Activated T-helper 2 cell treated with anti-CD3 and anti-CD28 coated beads, Interferon-gamma antibody, Interleukin-2, Interleukin-4, amounts not matched to agents 10 μg/mL and 5 μg/mL and 100 μg/mL, durations not matched to agents 14 hours and 24 hours and 36 hours (primary cell): Measurements from ENCODE around the gene JAK1. TPM values are rescaled to one million over a fixed set of nuclear protein-coding genes. Genes with fewer than 3 reads are reported as not detected.

Experiments used
- DNase-seq: peaks from one replicate; pipeline ENCODE4 v3.0.0; 2021; ENCODE audit warnings: low spot score
- H3K27ac Mint-ChIP-seq: one replicate; pipeline ENCODE4 v1.8.0; 2021; ENCODE audit warnings: mixed read lengths
- H3K27me3 Mint-ChIP-seq: one replicate; pipeline ENCODE4 v1.8.0; 2021; ENCODE audit warnings: low read depth, mixed read lengths
- H3K36me3 Mint-ChIP-seq: one replicate; pipeline ENCODE4 v1.8.0; 2021; ENCODE audit warnings: low read depth, mixed read lengths
- H3K4me1 Mint-ChIP-seq: one replicate; pipeline ENCODE4 v1.8.0; 2021; ENCODE audit warnings: low read depth, mixed read lengths
- H3K4me3 Mint-ChIP-seq: one replicate; pipeline ENCODE4 v1.8.0; 2021; ENCODE audit warnings: low read depth, mild to moderate bottlenecking, moderate library complexity, mixed read lengths
- H3K9me3 Mint-ChIP-seq: one replicate; pipeline ENCODE4 v1.8.0; 2021; ENCODE audit warnings: mixed read lengths
- intact Hi-C: fragments of 100-400 bp; cut with micrococcal nuclease; formaldehyde crosslinking; loops from one replicate; pipeline ENCODE4 v1.15.1; 2023
- total RNA-seq: library from RNA; stranded (reverse); gene quantifications from 2 replicates; pipeline ENCODE4 v1.2.3, GENCODE V29; 2022

The JAK1 gene
- total RNA-seq, 1 donor from 2014 or later, result 99.9 TPM

DNA sequence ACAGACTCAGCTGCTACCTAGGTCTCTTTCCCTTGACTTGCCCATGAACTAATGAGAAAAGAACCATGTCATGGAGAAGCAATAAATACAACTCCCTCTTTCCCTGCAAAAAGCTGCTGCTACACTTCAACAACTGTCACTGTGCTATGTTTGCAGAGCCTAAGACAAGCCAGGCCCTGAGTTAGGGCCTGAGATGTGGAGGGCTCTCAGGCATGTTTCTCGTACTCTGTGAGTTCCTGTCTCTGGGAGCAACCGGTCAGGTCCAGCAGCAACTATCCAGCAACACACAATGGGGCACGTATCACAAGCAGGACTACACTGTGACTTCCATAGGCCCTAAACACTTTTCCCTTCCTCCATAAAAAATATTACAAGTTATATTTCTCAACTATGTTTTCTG, 91.7 kb downstream of the JAK1 start:
- H3K36me3 Mint-ChIP-seq, result peaks cover 75% of the 10 kb centered on the region
- H3K9me3 Mint-ChIP-seq, result no peaks in the 10 kb centered on the region
- no peak overlapping the region for H3K27ac Mint-ChIP-seq
- DNase-seq, result no peak
- intact Hi-C loops, result loop anchor here (5.0 kb wide), 2 partner anchors 48 to 93 kb away; partner anchors contain the start of gene JAK1
- H3K27me3 Mint-ChIP-seq, result no peaks in the 10 kb centered on the region
- H3K4me3 Mint-ChIP-seq, result no peak overlapping the region
- peaks cover 28% of the 10 kb centered on the region for H3K4me1 Mint-ChIP-seq

- H3K4me1 Mint-ChIP-seq, result peaks cover 24% of the 10 kb centered on the region
- no peaks in the 10 kb centered on the region for H3K9me3 Mint-ChIP-seq
- no peak overlapping the region for H3K27ac Mint-ChIP-seq
- H3K27me3 Mint-ChIP-seq, result no peaks in the 10 kb centered on the region
- no peak for DNase-seq
- intact Hi-C loops, result no loop called here
- no peak overlapping the region for H3K4me3 Mint-ChIP-seq
- peaks cover 79% of the 10 kb centered on the region for H3K36me3 Mint-ChIP-seq
Observed at GRCh38 chr1:64873576-64873975, 92.8 kb downstream of the JAK1 start.

GRCh38 chr1:64872067-64872466, 94.3 kb downstream of the JAK1 start:
- intact Hi-C loops, result no loop called here
- DNase-seq, result no peak
- Mint-ChIP-seq H3K9me3 (no peaks in the 10 kb centered on the region), H3K27me3 (no peaks in the 10 kb centered on the region), H3K4me1 (peaks cover 12% of the 10 kb centered on the region), H3K36me3 (peaks cover 70% of the 10 kb centered on the region), H3K4me3 (no peak overlapping the region), H3K27ac (peak overlapping the region; percentile 1)

GRCh38 chr1:64871256-64871655, 95.1 kb downstream of the JAK1 start:
- Mint-ChIP-seq H3K27ac (no peak overlapping the region), H3K4me3 (no peak overlapping the region), H3K4me1 (peaks cover 4% of the 10 kb centered on the region), H3K36me3 (peaks cover 68% of the 10 kb centered on the region), H3K9me3 (no peaks in the 10 kb centered on the region), H3K27me3 (no peaks in the 10 kb centered on the region)
- no peak for DNase-seq
- intact Hi-C loops, result no loop called here

- DNase-seq, result no peak
- Mint-ChIP-seq H3K9me3 (no peaks in the 10 kb centered on the region), H3K4me1 (peaks cover 17% of the 10 kb centered on the region), H3K36me3 (peaks cover 62% of the 10 kb centered on the region), H3K4me3 (no peak overlapping the region), H3K27ac (no peak overlapping the region), H3K27me3 (no peaks in the 10 kb centered on the region)
- intact Hi-C loops, result no loop called here
Observed at GRCh38 chr1:64867266-64867665, 99.1 kb downstream of the JAK1 start.

GRCh38 chr1:64866689-64867088, 99.7 kb downstream of the JAK1 start:
- Mint-ChIP-seq H3K27ac (no peak overlapping the region), H3K36me3 (peaks cover 60% of the 10 kb centered on the region), H3K27me3 (no peaks in the 10 kb centered on the region), H3K9me3 (no peaks in the 10 kb centered on the region), H3K4me1 (peaks cover 17% of the 10 kb centered on the region), H3K4me3 (no peak overlapping the region)
- DNase-seq, result no peak
- intact Hi-C loops, result no loop called here

DNA sequence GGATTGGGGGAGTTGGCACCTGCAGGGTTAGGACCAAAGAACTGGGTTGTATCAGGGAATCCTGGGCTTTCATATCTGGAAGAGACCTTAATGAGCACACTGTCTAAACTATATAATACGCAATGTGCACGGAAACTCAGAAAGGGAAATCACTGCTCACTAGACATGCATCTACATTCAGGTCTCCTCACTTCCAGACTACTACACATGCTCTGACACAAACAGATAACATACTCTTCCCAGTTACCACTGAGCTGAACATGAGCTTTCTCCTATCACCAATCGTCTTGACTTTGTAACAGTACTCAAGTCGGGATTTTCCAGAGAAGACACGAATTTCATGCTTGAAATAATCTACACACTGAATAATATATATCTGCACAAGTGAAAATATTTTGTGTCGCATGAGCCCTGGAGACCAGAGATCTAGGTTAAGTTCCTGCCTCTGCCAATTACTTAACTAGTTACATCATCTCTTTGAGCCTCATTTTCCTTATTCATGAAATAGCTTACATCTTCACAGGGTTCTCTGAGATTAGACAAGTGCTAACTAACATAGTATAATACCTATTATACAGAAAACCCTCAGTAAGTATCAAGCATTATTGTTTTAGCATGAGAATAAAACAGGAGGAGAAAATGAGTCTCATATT, 101.1 kb downstream of the JAK1 start:
- no peaks in the 10 kb centered on the region for H3K27me3 Mint-ChIP-seq
- peak overlapping the region; percentile 51 for H3K27ac Mint-ChIP-seq
- DNase-seq, result no peak
- no peak overlapping the region for H3K4me3 Mint-ChIP-seq
- H3K36me3 Mint-ChIP-seq, result peaks cover 62% of the 10 kb centered on the region
- peaks cover 19% of the 10 kb centered on the region for H3K4me1 Mint-ChIP-seq
- intact Hi-C loops, result no loop called here
- H3K9me3 Mint-ChIP-seq, result no peaks in the 10 kb centered on the region

- Mint-ChIP-seq H3K4me3 (no peak overlapping the region), H3K27ac (peak overlapping the region; percentile 51), H3K27me3 (no peaks in the 10 kb centered on the region), H3K9me3 (no peaks in the 10 kb centered on the region), H3K4me1 (peaks cover 19% of the 10 kb centered on the region), H3K36me3 (peaks cover 68% of the 10 kb centered on the region)
- peak; percentile 11 for DNase-seq
- intact Hi-C loops, result no loop called here
Observed at GRCh38 chr1:64864018-64864940, 102.1 kb downstream of the JAK1 start.

DNA sequence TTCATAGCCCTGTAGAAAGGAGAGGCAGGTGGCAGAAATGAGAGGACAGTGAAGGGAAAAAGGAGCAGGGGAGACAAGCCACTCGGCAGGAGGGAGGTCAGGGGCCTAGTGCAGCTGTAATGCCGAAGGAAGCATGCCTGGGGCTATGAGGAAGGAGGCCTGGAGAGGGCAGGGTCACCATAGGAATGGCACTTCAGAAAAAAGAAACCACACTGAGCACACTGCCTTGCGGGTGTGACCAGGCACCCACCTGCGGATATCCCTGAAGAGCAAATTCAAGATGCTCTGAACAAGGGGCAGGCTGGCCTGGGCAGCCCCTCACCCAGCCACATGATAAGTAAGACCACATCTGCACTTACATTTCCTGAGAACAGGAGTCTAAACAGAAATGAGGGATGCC, 104.7 kb downstream of the JAK1 start:
- Mint-ChIP-seq H3K4me1 (peaks cover 19% of the 10 kb centered on the region), H3K4me3 (no peak overlapping the region), H3K27ac (peak overlapping the region; percentile 37), H3K27me3 (no peaks in the 10 kb centered on the region), H3K36me3 (peaks cover 79% of the 10 kb centered on the region), H3K9me3 (no peaks in the 10 kb centered on the region)
- intact Hi-C loops, result no loop called here
- no peak for DNase-seq

GRCh38 chr1:64857347-64857746, 109.0 kb downstream of the JAK1 start:
- Mint-ChIP-seq H3K9me3 (no peaks in the 10 kb centered on the region), H3K4me1 (peaks cover 3% of the 10 kb centered on the region), H3K4me3 (no peak overlapping the region), H3K36me3 (peaks cover 80% of the 10 kb centered on the region), H3K27me3 (no peaks in the 10 kb centered on the region), H3K27ac (no peak overlapping the region)
- no peak for DNase-seq
- intact Hi-C loops, result no loop called here

DNA sequence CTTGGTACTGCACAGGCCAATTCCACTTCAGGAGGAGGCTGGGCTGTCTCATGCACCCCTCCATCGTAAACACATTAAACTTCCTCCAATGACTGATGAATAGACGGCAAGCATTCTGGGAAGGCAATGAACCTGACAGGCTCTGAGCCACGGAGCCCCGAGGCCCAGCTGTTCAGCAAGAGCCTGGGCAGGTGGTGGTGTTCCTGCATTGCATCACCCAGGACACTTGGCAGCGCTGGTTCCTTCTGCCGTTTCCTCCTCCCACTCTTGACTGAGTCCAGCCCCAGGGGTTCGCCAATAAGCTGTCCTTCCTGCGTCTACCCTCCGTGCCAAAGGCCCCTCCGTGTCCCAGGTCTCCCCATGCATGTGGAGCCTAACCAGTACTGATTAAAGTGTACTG, 109.8 kb downstream of the JAK1 start:
- no peak overlapping the region for H3K4me3 Mint-ChIP-seq
- no peak overlapping the region for H3K27ac Mint-ChIP-seq
- no peak for DNase-seq
- H3K9me3 Mint-ChIP-seq, result no peaks in the 10 kb centered on the region
- intact Hi-C loops, result no loop called here
- peaks cover 81% of the 10 kb centered on the region for H3K36me3 Mint-ChIP-seq
- H3K27me3 Mint-ChIP-seq, result no peaks in the 10 kb centered on the region
- H3K4me1 Mint-ChIP-seq, result peaks cover 3% of the 10 kb centered on the region

GRCh38 chr1:64855557-64855956, 110.8 kb downstream of the JAK1 start:
- no peaks in the 10 kb centered on the region for H3K27me3 Mint-ChIP-seq
- intact Hi-C loops, result no loop called here
- no peak overlapping the region for H3K27ac Mint-ChIP-seq
- no peak overlapping the region for H3K4me3 Mint-ChIP-seq
- H3K9me3 Mint-ChIP-seq, result no peaks in the 10 kb centered on the region
- H3K4me1 Mint-ChIP-seq, result no peaks in the 10 kb centered on the region
- H3K36me3 Mint-ChIP-seq, result peaks cover 79% of the 10 kb centered on the region
- DNase-seq, result no peak

GRCh38 chr1:64854674-64855073, 111.7 kb downstream of the JAK1 start:
- no peak for DNase-seq
- intact Hi-C loops, result no loop called here
- no peaks in the 10 kb centered on the region for H3K4me1 Mint-ChIP-seq
- no peaks in the 10 kb centered on the region for H3K27me3 Mint-ChIP-seq
- H3K9me3 Mint-ChIP-seq, result no peaks in the 10 kb centered on the region
- H3K27ac Mint-ChIP-seq, result no peak overlapping the region
- peaks cover 79% of the 10 kb centered on the region for H3K36me3 Mint-ChIP-seq
- no peak overlapping the region for H3K4me3 Mint-ChIP-seq
